Endothelial cell of umbilical vein (primary cell): ENCODE data around the gene TSACC.

Experiments
- EZH2 ChIP-seq: IDR thresholded peaks from 2 replicates; pipeline ENCODE4 v1.6.1; 2012; ENCODE audit warnings: borderline replicate concordance, low read depth, mild to moderate bottlenecking, moderate library complexity, low read length, inconsistent platforms; ENCODE audit not compliant: severe bottlenecking
- GATA2 ChIP-seq: IDR thresholded peaks from 2 replicates; pipeline ENCODE4 v1.7.0; 2011; ENCODE audit warnings: low read depth, mild to moderate bottlenecking, moderate library complexity, mixed read lengths, low read length; ENCODE audit not compliant: insufficient read length, insufficient read depth
- JUN ChIP-seq: IDR thresholded peaks from 2 replicates; pipeline ENCODE4 v1.6.1; 2011; ENCODE audit warnings: borderline replicate concordance, low read depth; ENCODE audit not compliant: insufficient read length, insufficient read depth
- POLR2A ChIP-seq: IDR thresholded peaks from 2 replicates; pipeline ENCODE4 v1.6.1; 2012; ENCODE audit warnings: low read depth, mild to moderate bottlenecking, control low read depth, low read length
- POLR2AphosphoS5 ChIP-seq: IDR thresholded peaks from 2 replicates; pipeline ENCODE4 v1.6.1; 2012; ENCODE audit warnings: low read depth, mild to moderate bottlenecking, control low read depth, low read length, moderate library complexity; ENCODE audit not compliant: insufficient read depth
- TF ChIP-seq, protein P1 (sequence below), 2 donors: IDR thresholded peaks; 1 replicate in 1 of 2; 2 replicates in 1 of 2; pipeline ENCODE4 v1.5.1; 2011; ENCODE audit warnings: low read length in 2 of 2, mild to moderate bottlenecking in 2 of 2, moderate library complexity in 2 of 2, control low read depth in 1 of 2, inconsistent platforms in 1 of 2, low read depth in 1 of 2; ENCODE audit not compliant: insufficient read depth in 1 of 2; ENCODE audit errors: extremely low read depth in 1 of 2

DNA sequence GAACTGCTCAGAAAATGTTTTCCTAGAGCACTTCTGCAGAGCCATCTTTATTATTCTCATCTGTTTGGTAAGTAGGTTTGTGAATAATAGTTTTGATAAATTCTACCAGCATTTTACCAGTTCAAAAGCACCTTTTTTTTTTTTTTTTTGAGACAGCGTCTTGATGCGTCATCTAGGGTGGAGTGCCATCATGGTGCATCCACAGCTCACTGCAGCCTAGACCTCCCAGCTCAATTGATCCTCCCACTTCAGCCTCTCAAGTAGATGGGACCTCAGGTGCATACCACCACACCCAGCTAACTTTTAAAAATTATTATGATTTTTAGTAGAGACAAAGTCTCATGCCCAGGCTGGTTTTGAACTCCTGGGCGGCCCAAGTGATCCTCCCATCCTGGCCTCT, 20.9 kb downstream of the TSACC start:
- TF ChIP-seq, protein P1, sequence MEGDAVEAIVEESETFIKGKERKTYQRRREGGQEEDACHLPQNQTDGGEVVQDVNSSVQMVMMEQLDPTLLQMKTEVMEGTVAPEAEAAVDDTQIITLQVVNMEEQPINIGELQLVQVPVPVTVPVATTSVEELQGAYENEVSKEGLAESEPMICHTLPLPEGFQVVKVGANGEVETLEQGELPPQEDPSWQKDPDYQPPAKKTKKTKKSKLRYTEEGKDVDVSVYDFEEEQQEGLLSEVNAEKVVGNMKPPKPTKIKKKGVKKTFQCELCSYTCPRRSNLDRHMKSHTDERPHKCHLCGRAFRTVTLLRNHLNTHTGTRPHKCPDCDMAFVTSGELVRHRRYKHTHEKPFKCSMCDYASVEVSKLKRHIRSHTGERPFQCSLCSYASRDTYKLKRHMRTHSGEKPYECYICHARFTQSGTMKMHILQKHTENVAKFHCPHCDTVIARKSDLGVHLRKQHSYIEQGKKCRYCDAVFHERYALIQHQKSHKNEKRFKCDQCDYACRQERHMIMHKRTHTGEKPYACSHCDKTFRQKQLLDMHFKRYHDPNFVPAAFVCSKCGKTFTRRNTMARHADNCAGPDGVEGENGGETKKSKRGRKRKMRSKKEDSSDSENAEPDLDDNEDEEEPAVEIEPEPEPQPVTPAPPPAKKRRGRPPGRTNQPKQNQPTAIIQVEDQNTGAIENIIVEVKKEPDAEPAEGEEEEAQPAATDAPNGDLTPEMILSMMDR (IDR thresholded peaks at IDR 0.05; ENCODE audit: extremely low read depth in 1 of 2, insufficient read depth in 1 of 2, low read depth in 1 of 2, low read length in 2 of 2), result no peak
- no peak for TF ChIP-seq POLR2A
- TF ChIP-seq JUN, result no peak
- TF ChIP-seq POLR2AphosphoS5, result no peak
- TF ChIP-seq EZH2, result no peak
- no peak for TF ChIP-seq GATA2
